Measurements from ENCODE around the gene AMY1A. TPM values are rescaled to one million over a fixed set of nuclear protein-coding genes. Genes with fewer than 3 reads are reported as not detected.
"Not testable (repeated sequence)": the region's sequence is repeated elsewhere in the genome, so short reads cannot be mapped to it uniquely, and the experiment has no call there.

Gene AMY1A
- not detected for total RNA-seq

DNA sequence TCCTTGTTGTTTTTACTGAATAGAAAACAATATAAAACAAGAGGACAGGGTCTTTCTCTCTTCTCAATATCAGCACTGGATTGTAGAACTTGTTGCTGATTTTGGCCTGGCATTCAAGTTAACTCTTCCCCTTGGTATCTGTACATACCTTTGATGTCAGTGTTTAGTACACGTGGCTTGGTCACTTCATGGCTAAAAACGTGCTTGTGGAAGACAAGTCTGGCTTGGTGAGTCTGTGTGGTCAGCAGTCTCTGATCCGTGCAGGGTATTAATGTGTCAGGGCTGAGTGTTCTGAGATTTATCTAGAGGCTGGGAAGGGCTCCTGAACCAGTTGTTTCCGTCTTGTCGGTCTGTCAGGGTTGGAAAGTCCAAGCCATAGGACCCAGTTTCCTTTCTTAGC lies at the start of gene AMY1A:
Gene AMY1A, plus strand, starts transcription at position 301 of the 400 bp plus-strand sequence. CDS start 571 bp downstream, outside the sequence.
- not testable (repeated sequence) for H3K9me3 ChIP-seq, DNase-seq, H3K4me3 ChIP-seq, H3K27me3 ChIP-seq, H3K36me3 ChIP-seq, H3K4me1 ChIP-seq, H3K27ac ChIP-seq

DNA sequence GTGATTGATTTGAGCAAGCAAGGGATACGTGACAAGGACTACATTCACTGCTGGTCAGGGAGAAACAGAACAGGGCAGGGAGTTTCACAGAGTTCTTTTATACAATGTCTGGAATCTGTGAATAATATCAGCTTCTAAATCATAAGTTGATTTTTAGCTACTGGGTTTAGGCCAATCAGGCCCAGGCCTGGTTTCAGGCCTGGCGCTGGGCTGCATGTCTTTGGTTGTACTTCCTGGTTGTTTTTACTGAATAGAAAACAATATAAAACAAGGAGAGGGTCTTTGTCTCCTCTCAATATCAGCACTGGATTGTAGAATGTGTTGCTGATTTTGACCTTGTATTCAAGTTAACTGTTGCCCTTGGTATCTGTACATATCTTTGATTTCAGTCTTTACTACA lies 39.2 kb upstream of the AMY1A start:
- no peak overlapping the region for H3K27ac ChIP-seq
- no peaks in the 10 kb centered on the region for H3K4me1 ChIP-seq
- H3K36me3 ChIP-seq: no peaks in the 10 kb centered on the region
- H3K27me3 ChIP-seq: no peaks in the 10 kb centered on the region
- no peak overlapping the region for H3K4me3 ChIP-seq
- TF ChIP-seq CTCF (IDR thresholded peaks at IDR 0.05): no peak
- no peak for TF ChIP-seq POLR2A (IDR thresholded peaks at IDR 0.05)
- no peak for DNase-seq
- H3K9me3 ChIP-seq: no peaks in the 10 kb centered on the region

DNA sequence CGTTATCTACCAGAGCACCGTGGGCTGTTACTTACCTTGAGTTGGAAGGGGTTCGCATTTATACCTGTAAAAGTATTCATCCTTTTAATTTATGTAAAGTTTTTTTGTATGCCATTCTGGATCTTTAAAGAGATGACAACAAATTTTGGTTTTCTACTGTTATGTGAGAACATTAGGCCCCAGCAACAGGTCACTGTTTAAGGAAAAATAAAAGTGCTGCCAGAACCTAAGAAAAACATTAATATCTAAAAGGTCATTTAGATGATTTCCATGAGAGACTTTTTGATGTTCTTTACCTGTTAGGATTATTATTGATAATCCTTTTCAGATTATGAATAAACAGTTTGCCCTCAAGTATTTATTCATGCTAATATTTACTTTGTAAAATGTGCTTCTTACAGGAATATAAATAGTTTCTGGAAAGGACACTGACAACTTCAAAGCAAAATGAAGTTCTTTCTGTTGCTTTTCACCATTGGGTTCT lies 38.5 kb upstream of the AMY1A start, which contains the start of gene AMY2A:
Gene AMY2A, plus strand, starts transcription at position 434 of the 484 bp plus-strand sequence. Its CDS starts 14 bp downstream, at position 448.
- not testable (repeated sequence) for H3K4me3 ChIP-seq

DNA sequence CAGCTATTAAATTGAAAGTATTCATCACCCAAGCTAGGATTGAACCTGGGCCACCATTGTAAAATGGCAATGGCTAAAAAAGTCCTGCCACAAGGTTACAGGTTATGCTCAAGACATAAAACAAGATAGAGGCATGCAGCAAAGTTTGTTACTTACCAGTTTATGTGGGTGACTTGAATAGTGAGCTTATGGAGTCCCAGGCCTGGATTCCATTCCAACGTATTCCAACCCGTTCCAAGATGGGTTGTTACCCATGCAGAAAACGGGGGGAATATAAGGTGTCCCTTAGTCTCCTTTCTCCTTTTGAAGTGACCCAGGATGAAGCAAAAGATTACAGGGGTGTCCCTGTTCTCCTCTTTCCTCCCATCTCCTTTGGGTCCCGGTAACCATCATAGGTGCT lies 28.1 kb upstream of the AMY1A start:
- not testable (repeated sequence) for H3K9me3 ChIP-seq, H3K4me3 ChIP-seq, H3K36me3 ChIP-seq, H3K4me1 ChIP-seq, DNase-seq, H3K27me3 ChIP-seq, H3K27ac ChIP-seq

More for the DNA sequence above, 38.5 kb upstream of the AMY1A start, which contains the start of gene AMY2A:
- not testable (repeated sequence) for DNase-seq, H3K4me1 ChIP-seq, H3K27me3 ChIP-seq, H3K9me3 ChIP-seq, H3K36me3 ChIP-seq, H3K27ac ChIP-seq

DNA sequence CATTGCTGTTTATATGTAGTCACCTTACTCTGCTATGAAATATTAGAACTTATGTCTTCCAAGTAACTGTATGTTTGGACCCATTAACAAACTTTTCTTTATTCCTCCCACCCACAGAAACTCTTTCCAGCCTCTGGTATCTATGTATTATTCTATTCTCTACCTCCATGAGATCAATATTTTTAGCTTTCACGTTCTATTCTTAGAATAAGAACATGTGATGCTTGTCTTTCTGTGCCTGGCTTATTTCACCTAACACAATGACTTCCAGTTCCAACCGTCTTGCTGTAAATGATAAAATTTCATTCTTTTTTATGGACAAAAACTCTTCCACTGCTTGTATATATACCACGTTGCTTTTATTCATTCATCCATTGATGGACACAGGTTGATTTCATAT lies 14.4 kb upstream of the AMY1A start:
- H3K36me3 ChIP-seq, DNase-seq, H3K9me3 ChIP-seq, H3K27ac ChIP-seq, H3K27me3 ChIP-seq, H3K4me3 ChIP-seq, H3K4me1 ChIP-seq: not testable (repeated sequence)

- DNase-seq, H3K4me1 ChIP-seq, H3K4me3 ChIP-seq, H3K27ac ChIP-seq, H3K36me3 ChIP-seq, H3K9me3 ChIP-seq, H3K27me3 ChIP-seq: not testable (repeated sequence)
These were observed 11.7 kb upstream of the AMY1A start for GRCh38 chr1:103643908-103644307.

DNA sequence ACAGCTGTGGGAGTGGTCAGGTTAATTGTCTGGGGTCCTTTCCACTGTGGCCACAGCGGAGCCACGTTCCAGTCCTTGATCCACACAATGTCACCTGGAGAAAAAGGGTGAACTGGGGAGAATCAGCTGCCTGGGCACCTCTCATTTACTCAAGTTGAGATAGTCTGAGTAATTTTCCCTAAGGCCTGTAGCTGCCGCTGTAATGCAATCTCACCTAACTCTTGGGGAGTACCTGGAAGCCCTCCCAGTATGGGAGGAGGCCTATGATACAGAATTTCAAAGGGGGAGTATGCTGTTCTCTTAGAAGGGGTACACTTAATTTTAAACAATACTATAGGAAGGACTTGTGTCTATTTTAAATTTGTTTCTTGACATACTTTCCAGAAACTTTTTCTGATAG lies 5.3 kb upstream of the AMY1A start:
- not testable (repeated sequence) for H3K27me3 ChIP-seq, H3K4me3 ChIP-seq, H3K36me3 ChIP-seq, H3K27ac ChIP-seq, DNase-seq, H3K4me1 ChIP-seq, H3K9me3 ChIP-seq

DNA sequence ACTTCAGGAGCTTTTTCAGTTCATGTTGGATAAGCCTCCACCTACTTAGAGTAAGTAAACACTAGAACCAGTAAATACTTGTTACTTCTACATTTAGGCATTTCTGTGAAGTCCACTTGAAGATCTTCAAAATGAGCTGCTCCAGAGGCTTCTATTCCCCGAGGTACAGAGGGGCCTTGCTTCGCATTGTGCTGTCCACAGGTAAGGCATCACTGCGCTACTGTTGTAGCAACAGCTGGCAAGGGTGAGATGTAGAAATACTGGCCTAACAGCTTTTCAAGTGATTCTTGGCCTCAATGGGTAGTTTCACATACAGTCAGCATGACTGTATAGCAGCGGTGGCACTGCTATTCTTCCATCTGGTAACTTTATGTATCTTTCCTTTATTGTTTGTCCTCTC lies 4.7 kb upstream of the AMY1A start:
- not testable (repeated sequence) for H3K9me3 ChIP-seq, H3K27ac ChIP-seq, H3K27me3 ChIP-seq, H3K4me3 ChIP-seq, H3K36me3 ChIP-seq, DNase-seq, H3K4me1 ChIP-seq

DNA sequence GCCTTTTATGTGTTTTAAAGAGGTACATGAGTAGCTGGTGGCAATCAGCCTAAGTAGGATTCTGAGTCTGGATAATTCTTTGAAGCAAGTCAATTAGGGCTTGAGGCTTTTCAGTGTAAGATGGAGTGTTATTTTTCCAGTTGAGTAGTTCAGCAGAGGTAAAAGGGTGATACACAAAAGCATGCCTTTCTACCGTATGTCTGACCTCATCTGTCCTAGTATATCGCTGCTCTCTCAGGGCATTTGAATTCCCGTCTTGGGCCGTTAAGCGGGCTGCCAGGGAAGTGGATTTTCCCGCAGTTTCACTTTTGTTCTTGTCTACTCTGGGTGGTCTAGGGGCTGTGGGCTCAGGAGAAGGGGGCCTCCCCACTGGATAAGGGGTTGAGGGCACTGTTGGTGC lies 1.4 kb upstream of the AMY1A start:
- H3K4me1 ChIP-seq, DNase-seq, H3K36me3 ChIP-seq, H3K27me3 ChIP-seq, H3K27ac ChIP-seq, H3K9me3 ChIP-seq, H3K4me3 ChIP-seq: not testable (repeated sequence)

DNA sequence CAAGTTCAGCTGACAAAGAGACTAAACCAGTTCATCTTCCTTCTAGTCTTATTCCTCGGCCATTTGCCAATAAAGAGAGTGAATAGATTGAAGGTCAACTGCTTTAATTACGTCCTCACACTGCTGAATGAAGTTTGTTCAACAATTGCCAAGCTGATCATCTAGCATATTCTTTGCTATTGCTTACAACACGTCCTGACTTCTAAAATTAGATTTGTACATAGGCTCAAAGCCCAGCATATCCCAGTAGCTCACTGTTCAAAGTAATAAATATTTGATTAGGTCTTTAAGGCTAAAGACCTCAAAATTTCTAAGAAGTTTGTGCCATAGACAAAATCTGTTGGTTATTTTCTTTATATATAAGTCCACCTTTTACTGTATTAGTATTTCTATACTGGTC lies 20.8 kb downstream of the AMY1A start:
- not testable (repeated sequence) for H3K9me3 ChIP-seq, H3K4me3 ChIP-seq, H3K36me3 ChIP-seq, H3K4me1 ChIP-seq, H3K27ac ChIP-seq, DNase-seq, H3K27me3 ChIP-seq

GRCh38 chr1:103696110-103696509 lies 40.5 kb downstream of the AMY1A start, which contains the start of gene AMY1B:
Gene AMY1B (minus strand): TSS chr1:103696210. CDS start chr1:103695639, 571 bp downstream.
- not testable (repeated sequence) for H3K4me1 ChIP-seq, H3K4me3 ChIP-seq, H3K27me3 ChIP-seq, DNase-seq, H3K9me3 ChIP-seq, H3K27ac ChIP-seq, H3K36me3 ChIP-seq

DNA sequence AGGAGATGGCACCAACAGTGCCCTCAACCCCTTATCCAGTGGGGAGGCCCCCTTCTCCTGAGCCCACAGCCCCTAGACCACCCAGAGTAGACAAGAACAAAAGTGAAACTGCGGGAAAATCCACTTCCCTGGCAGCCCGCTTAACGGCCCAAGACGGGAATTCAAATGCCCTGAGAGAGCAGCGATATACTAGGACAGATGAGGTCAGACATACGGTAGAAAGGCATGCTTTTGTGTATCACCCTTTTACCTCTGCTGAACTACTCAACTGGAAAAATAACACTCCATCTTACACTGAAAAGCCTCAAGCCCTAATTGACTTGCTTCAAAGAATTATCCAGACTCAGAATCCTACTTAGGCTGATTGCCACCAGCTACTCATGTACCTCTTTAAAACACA lies 41.9 kb downstream of the AMY1A start:
- H3K4me1 ChIP-seq, H3K9me3 ChIP-seq, DNase-seq, H3K27ac ChIP-seq, H3K36me3 ChIP-seq, H3K27me3 ChIP-seq, H3K4me3 ChIP-seq: not testable (repeated sequence)

DNA sequence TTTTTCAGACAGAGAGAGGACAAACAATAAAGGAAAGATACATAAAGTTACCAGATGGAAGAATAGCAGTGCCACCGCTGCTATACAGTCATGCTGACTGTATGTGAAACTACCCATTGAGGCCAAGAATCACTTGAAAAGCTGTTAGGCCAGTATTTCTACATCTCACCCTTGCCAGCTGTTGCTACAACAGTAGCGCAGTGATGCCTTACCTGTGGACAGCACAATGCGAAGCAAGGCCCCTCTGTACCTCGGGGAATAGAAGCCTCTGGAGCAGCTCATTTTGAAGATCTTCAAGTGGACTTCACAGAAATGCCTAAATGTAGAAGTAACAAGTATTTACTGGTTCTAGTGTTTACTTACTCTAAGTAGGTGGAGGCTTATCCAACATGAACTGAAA lies 45.1 kb downstream of the AMY1A start:
- not testable (repeated sequence) for DNase-seq, H3K27me3 ChIP-seq, H3K4me1 ChIP-seq, H3K27ac ChIP-seq, H3K36me3 ChIP-seq, H3K4me3 ChIP-seq, H3K9me3 ChIP-seq

GRCh38 chr1:103701256-103701655 lies 45.7 kb downstream of the AMY1A start:
- not testable (repeated sequence) for DNase-seq, H3K9me3 ChIP-seq, H3K4me1 ChIP-seq, H3K36me3 ChIP-seq, H3K27ac ChIP-seq, H3K4me3 ChIP-seq, H3K27me3 ChIP-seq

DNA sequence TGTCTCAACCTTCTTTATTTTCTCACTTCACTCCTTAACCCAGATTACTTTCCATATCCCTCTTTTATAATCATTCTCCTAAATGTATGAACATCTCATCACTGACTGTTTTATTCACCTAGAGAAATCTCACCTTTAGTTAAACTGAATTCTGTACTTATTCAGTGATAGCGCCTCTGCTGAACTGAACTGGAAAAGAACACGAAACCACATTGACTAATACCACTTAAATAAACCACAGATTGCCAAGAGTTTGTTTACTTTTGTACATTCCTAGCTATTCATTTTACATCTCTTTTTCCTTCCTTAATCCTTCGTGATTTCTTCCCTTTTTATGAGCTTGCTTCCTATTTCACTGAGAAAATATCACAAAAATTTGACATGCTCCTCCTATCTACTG lies 52.1 kb downstream of the AMY1A start:
- H3K27ac ChIP-seq, H3K27me3 ChIP-seq, H3K4me3 ChIP-seq, H3K36me3 ChIP-seq, H3K9me3 ChIP-seq, DNase-seq, H3K4me1 ChIP-seq: not testable (repeated sequence)

Measured in Peyer's patch (tissue), 4 donors.